GM23338 (cell line): ENCODE data around the gene BPTF. TPM values are rescaled to one million over a fixed set of nuclear protein-coding genes. Genes with fewer than 3 reads are reported as not detected.

Experiments used
- ATAC-seq: fragments of 200-7000 bp; cut with Tn5 transposase; 3 replicates; pipeline ENCODE4 v1.9.1; 2020
- DNase-seq: peaks from one replicate; pipeline ENCODE4 v3.0.0-alpha.2; 2015; ENCODE audit warnings: low spot score
- H2AFZ ChIP-seq: fragments of 200-600 bp; sonication (generic); 2 replicates; pipeline ENCODE4 v1.8.0; 2016; ENCODE audit warnings: antibody characterized with exemption, mild to moderate bottlenecking, moderate library complexity
- H3F3A ChIP-seq: fragments of 200-600 bp; sonication (generic); replicated peaks from 2 replicates; pipeline ENCODE4 v1.8.0; 2017; ENCODE audit warnings: antibody characterized with exemption, mixed run types, low read depth
- H3K27ac ChIP-seq: fragments of 200-600 bp; sonication (generic); 2 replicates; pipeline ENCODE4 v1.6.1; 2016; ENCODE audit warnings: low read depth
- H3K27me3 ChIP-seq: fragments of 200-600 bp; sonication (generic); 2 replicates; pipeline ENCODE4 v1.8.0; 2016; ENCODE audit warnings: mild to moderate bottlenecking, mixed run types, moderate library complexity; ENCODE audit not compliant: insufficient read depth
- H3K36me3 ChIP-seq: fragments of 200-600 bp; sonication (generic); 2 replicates; pipeline ENCODE4 v1.8.0; 2016; ENCODE audit warnings: mild to moderate bottlenecking; ENCODE audit not compliant: insufficient read depth
- H3K4me1 ChIP-seq: fragments of 200-600 bp; sonication (generic); 2 replicates; pipeline ENCODE4 v1.8.0; 2016; ENCODE audit warnings: mild to moderate bottlenecking, moderate library complexity; ENCODE audit not compliant: insufficient read depth
- H3K4me2 ChIP-seq: fragments of 200-600 bp; sonication (generic); 2 replicates; pipeline ENCODE4 v1.7.1; 2017; ENCODE audit warnings: mixed run types
- H3K4me3 ChIP-seq: fragments of 200-600 bp; sonication (generic); 2 replicates; pipeline ENCODE4 v1.6.1; 2016; ENCODE audit warnings: mixed run types
- H3K79me2 ChIP-seq: fragments of 200-600 bp; sonication (generic); replicated peaks from 2 replicates; pipeline ENCODE4 v1.8.0; 2017; ENCODE audit warnings: mild to moderate bottlenecking; ENCODE audit not compliant: insufficient read depth
- H3K9me2 ChIP-seq: fragments of 200-600 bp; sonication (generic); 2 replicates; pipeline ENCODE4 v1.8.0; 2017; ENCODE audit not compliant: insufficient read depth
- H4K20me1 ChIP-seq: fragments of 200-600 bp; sonication (generic); replicated peaks from 2 replicates; pipeline ENCODE4 v1.8.0; 2017; ENCODE audit warnings: mild to moderate bottlenecking; ENCODE audit not compliant: insufficient read depth
- H3K27ac Mint-ChIP-seq: 2 replicates; pipeline ENCODE4 v1.8.0; 2020; ENCODE audit warnings: inconsistent platforms, mild to moderate bottlenecking, moderate library complexity, mixed read lengths
- H3K27me3 Mint-ChIP-seq: 3 replicates; pipeline ENCODE4 v1.8.0; 2022; ENCODE audit warnings: low read depth, mild to moderate bottlenecking, moderate library complexity, mixed read lengths, inconsistent platforms; ENCODE audit not compliant: insufficient read depth, poor library complexity
- H3K36me3 Mint-ChIP-seq: 3 replicates; pipeline ENCODE4 v1.8.0; 2021; ENCODE audit warnings: low read depth, mild to moderate bottlenecking, inconsistent platforms, moderate library complexity, mixed read lengths
- H3K4me1 Mint-ChIP-seq: 3 replicates; pipeline ENCODE4 v1.8.0; 2020; ENCODE audit warnings: mild to moderate bottlenecking, inconsistent platforms, mixed read lengths
- H3K4me3 Mint-ChIP-seq: 3 replicates; pipeline ENCODE4 v1.8.0; 2021; ENCODE audit warnings: moderate library complexity, mild to moderate bottlenecking, inconsistent platforms, mixed read lengths
- H3K9me3 Mint-ChIP-seq: 3 replicates; pipeline ENCODE4 v1.8.0; 2020; ENCODE audit warnings: moderate library complexity, mild to moderate bottlenecking, inconsistent platforms, mixed read lengths
- JUNB ChIP-seq: IDR thresholded peaks from one replicate; pipeline ENCODE4 v1.6.1; 2016; ENCODE audit warnings: antibody characterized with exemption; ENCODE audit not compliant: unreplicated experiment
- POLR2AphosphoS5 ChIP-seq: IDR thresholded peaks from 2 replicates; pipeline ENCODE4 v1.6.1; 2016; ENCODE audit warnings: antibody characterized with exemption, low read depth
- ZNF114 ChIP-seq: fragments of 250-450 bp; sonication (Bioruptor Pico); IDR thresholded peaks from 2 replicates; pipeline ENCODE4 v1.5.0; 2020; ENCODE audit warnings: mild to moderate bottlenecking, moderate library complexity
- polyA plus RNA-seq: library from polyadenylated mRNA; unstranded; fragments of >200 nt; fragmentation: Nextera tagmentation; extraction: Ambion mirVana; gene quantifications from 2 replicates; pipeline ENCODE4 v1.2.1, GENCODE V29; 2016
- total RNA-seq: library from RNA; depleted of rRNA; stranded (reverse); fragments of >200 nt; shearing (Covaris generic); gene quantifications from 2 replicates; pipeline ENCODE4 v1.2.3, GENCODE V29; 2014
- TF ChIP-seq, protein P1 (sequence below): IDR thresholded peaks from 2 replicates; pipeline ENCODE4 v1.6.1; 2016; ENCODE audit warnings: antibody characterized with exemption
- TF ChIP-seq, protein P2 (sequence below), 2 experiments: fragments of 200-600 bp in 1 of 2; sonication (generic) in 1 of 2; conservative IDR thresholded peaks; 2 replicates each; pipeline versions ENCODE4 v1.5.1 to v1.6.1; 2016 to 2017; ENCODE audit warnings: antibody characterized with exemption in 2 of 2, low read depth in 2 of 2, mild to moderate bottlenecking in 2 of 2, moderate library complexity in 1 of 2

The BPTF gene
- total and polyA plus RNA-seq, 2 experiments from 2014 or later: 161 to 179 TPM

DNA sequence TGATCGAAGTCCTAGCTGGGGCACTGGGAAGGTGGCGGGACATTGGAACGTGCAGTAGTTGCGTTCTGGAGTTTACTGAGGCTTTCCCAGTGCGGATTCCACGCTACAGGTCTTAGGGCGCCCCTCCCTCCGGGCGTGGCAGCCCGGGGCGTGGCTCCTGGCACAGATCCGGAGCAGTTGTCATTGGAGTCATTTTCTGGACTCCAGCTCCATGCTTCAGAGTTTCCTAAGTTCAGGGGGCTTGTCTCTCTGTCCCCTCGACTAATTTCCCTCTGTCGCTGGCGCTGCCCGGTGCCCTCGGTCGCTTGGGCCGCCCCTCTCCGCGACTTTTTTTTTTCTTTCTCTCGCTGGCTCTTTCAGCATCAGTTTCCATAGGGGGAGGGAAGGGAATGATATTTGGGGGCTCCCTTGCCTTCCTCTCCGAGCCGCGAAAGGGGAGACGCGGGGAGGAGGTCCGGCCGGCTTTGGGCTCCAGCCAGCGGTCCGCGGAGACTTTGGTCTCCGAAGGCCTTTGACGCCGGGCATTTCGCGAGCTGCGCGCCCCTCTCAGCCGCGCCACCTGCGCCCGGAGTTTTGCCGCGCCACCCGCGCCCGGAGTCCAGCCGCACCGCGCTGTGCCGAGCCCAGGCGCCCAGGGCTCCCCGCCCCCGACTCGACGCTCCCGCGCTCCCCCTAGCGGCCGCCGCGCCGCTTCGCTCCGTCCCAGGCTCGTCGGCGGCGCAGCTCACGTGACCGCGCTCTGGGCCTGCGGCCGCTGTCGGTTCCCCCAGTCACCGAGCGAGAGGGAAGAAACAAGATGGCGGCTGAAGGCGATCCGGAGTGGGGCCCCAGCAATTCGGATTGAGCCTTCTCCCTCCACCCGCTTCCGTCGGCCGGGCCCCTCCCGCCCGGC is at the start of gene BPTF (continued):
- TF ChIP-seq, protein P1, sequence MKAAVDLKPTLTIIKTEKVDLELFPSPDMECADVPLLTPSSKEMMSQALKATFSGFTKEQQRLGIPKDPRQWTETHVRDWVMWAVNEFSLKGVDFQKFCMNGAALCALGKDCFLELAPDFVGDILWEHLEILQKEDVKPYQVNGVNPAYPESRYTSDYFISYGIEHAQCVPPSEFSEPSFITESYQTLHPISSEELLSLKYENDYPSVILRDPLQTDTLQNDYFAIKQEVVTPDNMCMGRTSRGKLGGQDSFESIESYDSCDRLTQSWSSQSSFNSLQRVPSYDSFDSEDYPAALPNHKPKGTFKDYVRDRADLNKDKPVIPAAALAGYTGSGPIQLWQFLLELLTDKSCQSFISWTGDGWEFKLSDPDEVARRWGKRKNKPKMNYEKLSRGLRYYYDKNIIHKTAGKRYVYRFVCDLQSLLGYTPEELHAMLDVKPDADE: no peak
- no peak for TF ChIP-seq JUNB
- TF ChIP-seq, protein P2, sequence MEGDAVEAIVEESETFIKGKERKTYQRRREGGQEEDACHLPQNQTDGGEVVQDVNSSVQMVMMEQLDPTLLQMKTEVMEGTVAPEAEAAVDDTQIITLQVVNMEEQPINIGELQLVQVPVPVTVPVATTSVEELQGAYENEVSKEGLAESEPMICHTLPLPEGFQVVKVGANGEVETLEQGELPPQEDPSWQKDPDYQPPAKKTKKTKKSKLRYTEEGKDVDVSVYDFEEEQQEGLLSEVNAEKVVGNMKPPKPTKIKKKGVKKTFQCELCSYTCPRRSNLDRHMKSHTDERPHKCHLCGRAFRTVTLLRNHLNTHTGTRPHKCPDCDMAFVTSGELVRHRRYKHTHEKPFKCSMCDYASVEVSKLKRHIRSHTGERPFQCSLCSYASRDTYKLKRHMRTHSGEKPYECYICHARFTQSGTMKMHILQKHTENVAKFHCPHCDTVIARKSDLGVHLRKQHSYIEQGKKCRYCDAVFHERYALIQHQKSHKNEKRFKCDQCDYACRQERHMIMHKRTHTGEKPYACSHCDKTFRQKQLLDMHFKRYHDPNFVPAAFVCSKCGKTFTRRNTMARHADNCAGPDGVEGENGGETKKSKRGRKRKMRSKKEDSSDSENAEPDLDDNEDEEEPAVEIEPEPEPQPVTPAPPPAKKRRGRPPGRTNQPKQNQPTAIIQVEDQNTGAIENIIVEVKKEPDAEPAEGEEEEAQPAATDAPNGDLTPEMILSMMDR (conservative IDR thresholded peaks at IDR 0.05; ENCODE audit: low read depth in 2 of 2): peak; percentile 61 to 94

- H3K4me3 Mint-ChIP-seq: no peak overlapping the region
- Histone ChIP-seq H3F3A (no peaks in the 10 kb centered on the region), H3K4me1 (no peaks in the 10 kb centered on the region), H3K79me2 (no peaks in the 10 kb centered on the region), H3K27ac (no peak overlapping the region), H3K9me2 (no peaks in the 10 kb centered on the region), H4K20me1 (no peaks in the 10 kb centered on the region), H3K27me3 (no peaks in the 10 kb centered on the region), H2AFZ (peak overlapping the region; percentile 97), H3K4me3 (no peak overlapping the region), H3K4me2 (no peak overlapping the region), H3K36me3 (no peaks in the 10 kb centered on the region)
- DNase-seq (peak; percentile 90), ATAC-seq (peak; percentile 99)
- H3K27ac Mint-ChIP-seq: no peak overlapping the region
- no peaks in the 10 kb centered on the region for H3K9me3 Mint-ChIP-seq
- TF ChIP-seq, protein P2 (conservative IDR thresholded peaks at IDR 0.05; ENCODE audit: low read depth in 2 of 2): peak; percentile 89 to 90
- TF ChIP-seq POLR2AphosphoS5: no peak
- TF ChIP-seq ZNF114 (CRISPR knock-in tag): no peak
- H3K36me3 Mint-ChIP-seq: no peaks in the 10 kb centered on the region; the same call in 2 of the 3 replicates
- H3K4me1 Mint-ChIP-seq: peaks cover 4% of the 10 kb centered on the region; the same call in 1 of the 3 replicates
- H3K27me3 Mint-ChIP-seq: peaks cover 5% of the 10 kb centered on the region
Observed at GRCh38 chr17:67779098-67779672, 46.1 kb upstream of the BPTF start.
